ENCODE measurements around the gene VTI1A. TPM values are rescaled to one million over a fixed set of nuclear protein-coding genes. Genes with fewer than 3 reads are reported as not detected.

Gene VTI1A
- total and polyA plus RNA-seq, 9 of the 15 experiments (the other 6 are each of a cell fraction or from before 2014, with no cell fraction given) = 9.3 to 21.4 (median 16.0) TPM

DNA sequence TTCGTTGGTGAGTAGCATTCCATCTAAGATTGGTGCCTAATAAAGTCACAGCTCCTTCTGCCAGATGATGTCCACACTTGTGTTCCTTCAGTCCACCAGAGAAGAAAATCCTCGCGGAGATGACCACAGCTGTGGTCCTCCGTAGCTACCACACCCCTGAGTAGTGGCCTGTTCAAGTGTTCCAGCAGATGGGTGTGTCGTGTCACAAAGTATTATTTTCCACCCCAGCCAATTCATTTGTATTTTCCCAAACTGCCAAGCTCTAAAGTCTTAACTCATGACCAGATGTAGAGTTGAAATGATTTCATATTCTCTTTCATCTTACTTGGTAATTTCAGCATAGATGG, 251.8 kb downstream of the VTI1A start:
- H3K9ac ChIP-seq (ENCODE audit: insufficient read depth in 1 of 2, low read depth in 2 of 2, low read length in 2 of 2) = no peak overlapping the region
- ChIA-PET CTCF (ENCODE audit: low intra/inter-chr PET ratio) (no interaction called here), POLR2A (no interaction called here)
- DNase-seq (ENCODE audit: extremely low read depth in 1 of 4, low spot score in 3 of 4) (no peak), ATAC-seq (no peak), FAIRE-seq (no peak)
- no peaks in the 10 kb centered on the region for H3K4me1 ChIP-seq (replicated peaks in 1 of 2; ENCODE audit: control insufficient read depth in 2 of 2, insufficient read depth in 2 of 2, low read length in 2 of 2)
- H3K4me3 ChIP-seq = no peak overlapping the region
- no TSS peak for BruUV-seq (replicated peaks)
- no peak overlapping the region for H3K4me2 ChIP-seq (ENCODE audit: insufficient read depth, low read length)
- H3K79me2 ChIP-seq (ENCODE audit: control insufficient read depth, insufficient read depth, low read length) = no peaks in the 10 kb centered on the region
- intact Hi-C loops (cut with micrococcal nuclease) = no loop called here
- no peaks in the 10 kb centered on the region for H4K20me1 ChIP-seq (replicated peaks; ENCODE audit: control insufficient read depth, insufficient read depth, low read length)
- no peaks in the 10 kb centered on the region for H3K9me3 ChIP-seq (replicated peaks; ENCODE audit: control insufficient read depth, insufficient read depth, low read depth, low read length)
- H3K27ac ChIP-seq (ENCODE audit: extremely low read depth, low read depth, low read length) = no peak overlapping the region
- H3K27me3 ChIP-seq (ENCODE audit: control insufficient read depth in 2 of 2, insufficient read depth in 2 of 2, low read length in 2 of 2) = no peaks in the 10 kb centered on the region
- no peak overlapping the region for H2AFZ ChIP-seq (ENCODE audit: low read depth, low read length)
- in situ Hi-C loops (cut with MboI) = no loop called here
- no peaks in the 10 kb centered on the region for H3K9me1 ChIP-seq (ENCODE audit: control insufficient read depth, insufficient read depth, low read length)
- WGBS (ENCODE audit: insufficient coverage, low coverage, missing lambda C conversion rate) = 93% methylated on average over 5 of the region's 5 CpGs
- no peaks in the 10 kb centered on the region for H3K36me3 ChIP-seq (ENCODE audit: control insufficient read depth, insufficient read depth, low read length)
- TF ChIP-seq NCOA4 (IDR thresholded peaks at IDR 0.05; ENCODE audit: partially characterized antibody) (no peak), NR3C1 (CRISPR knock-in tag; IDR thresholded peaks at IDR 0.05) (no peak), ZNF408 (CRISPR knock-in tag; IDR thresholded peaks at IDR 0.05; ENCODE audit: low read depth) (no peak), SMAD1 (IDR thresholded peaks at IDR 0.05; ENCODE audit: low read depth, low read length, partially characterized antibody) (no peak), ZFP36 (IDR thresholded peaks at IDR 0.05; ENCODE audit: low read depth, low read length, partially characterized antibody) (no peak), TCF7 (IDR thresholded peaks at IDR 0.05; ENCODE audit: borderline replicate concordance) (no peak), MYBL2 (IDR thresholded peaks at IDR 0.05; ENCODE audit: low read depth) (no peak), MYBL2 (CRISPR knock-in tag; IDR thresholded peaks at IDR 0.05; ENCODE audit: borderline replicate concordance) (no peak), SFPQ (IDR thresholded peaks at IDR 0.05; ENCODE audit: low read depth, low read length) (no peak), NKRF (IDR thresholded peaks at IDR 0.05; ENCODE audit: borderline replicate concordance) (no peak), ZNF57 (CRISPR knock-in tag; IDR thresholded peaks at IDR 0.05) (no peak), NCOA2 (IDR thresholded peaks at IDR 0.05; ENCODE audit: partially characterized antibody in 2 of 2) (no peak)
- TF ChIP-seq, protein P1, sequence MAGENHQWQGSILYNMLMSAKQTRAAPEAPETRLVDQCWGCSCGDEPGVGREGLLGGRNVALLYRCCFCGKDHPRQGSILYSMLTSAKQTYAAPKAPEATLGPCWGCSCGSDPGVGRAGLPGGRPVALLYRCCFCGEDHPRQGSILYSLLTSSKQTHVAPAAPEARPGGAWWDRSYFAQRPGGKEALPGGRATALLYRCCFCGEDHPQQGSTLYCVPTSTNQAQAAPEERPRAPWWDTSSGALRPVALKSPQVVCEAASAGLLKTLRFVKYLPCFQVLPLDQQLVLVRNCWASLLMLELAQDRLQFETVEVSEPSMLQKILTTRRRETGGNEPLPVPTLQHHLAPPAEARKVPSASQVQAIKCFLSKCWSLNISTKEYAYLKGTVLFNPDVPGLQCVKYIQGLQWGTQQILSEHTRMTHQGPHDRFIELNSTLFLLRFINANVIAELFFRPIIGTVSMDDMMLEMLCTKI (IDR thresholded peaks at IDR 0.05; ENCODE audit: partially characterized antibody) = no peak
- TF ChIP-seq, protein P2, sequence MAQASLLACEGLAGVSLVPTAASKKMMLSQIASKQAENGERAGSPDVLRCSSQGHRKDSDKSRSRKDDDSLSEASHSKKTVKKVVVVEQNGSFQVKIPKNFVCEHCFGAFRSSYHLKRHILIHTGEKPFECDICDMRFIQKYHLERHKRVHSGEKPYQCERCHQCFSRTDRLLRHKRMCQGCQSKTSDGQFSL (CRISPR knock-in tag; IDR thresholded peaks at IDR 0.05) = no peak
- TF ChIP-seq, protein P2 (tag; IDR thresholded peaks at IDR 0.05) = no peak
- TF ChIP-seq, protein P3, sequence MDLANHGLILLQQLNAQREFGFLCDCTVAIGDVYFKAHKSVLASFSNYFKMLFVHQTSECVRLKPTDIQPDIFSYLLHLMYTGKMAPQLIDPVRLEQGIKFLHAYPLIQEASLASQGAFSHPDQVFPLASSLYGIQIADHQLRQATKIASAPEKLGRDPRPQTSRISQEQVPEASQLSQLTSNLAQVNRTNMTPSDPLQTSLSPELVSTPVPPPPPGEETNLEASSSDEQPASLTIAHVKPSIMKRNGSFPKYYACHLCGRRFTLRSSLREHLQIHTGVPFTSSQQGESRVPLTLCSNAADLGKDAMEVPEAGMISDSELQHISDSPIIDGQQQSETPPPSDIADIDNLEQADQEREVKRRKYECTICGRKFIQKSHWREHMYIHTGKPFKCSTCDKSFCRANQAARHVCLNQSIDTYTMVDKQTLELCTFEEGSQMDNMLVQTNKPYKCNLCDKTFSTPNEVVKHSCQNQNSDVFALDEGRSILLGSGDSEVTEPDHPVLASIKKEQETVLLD (IDR thresholded peaks at IDR 0.05) = no peak

Measured in K562 (cell line).